ENCODE results near the gene NRARP.

The NRARP gene

DNA sequence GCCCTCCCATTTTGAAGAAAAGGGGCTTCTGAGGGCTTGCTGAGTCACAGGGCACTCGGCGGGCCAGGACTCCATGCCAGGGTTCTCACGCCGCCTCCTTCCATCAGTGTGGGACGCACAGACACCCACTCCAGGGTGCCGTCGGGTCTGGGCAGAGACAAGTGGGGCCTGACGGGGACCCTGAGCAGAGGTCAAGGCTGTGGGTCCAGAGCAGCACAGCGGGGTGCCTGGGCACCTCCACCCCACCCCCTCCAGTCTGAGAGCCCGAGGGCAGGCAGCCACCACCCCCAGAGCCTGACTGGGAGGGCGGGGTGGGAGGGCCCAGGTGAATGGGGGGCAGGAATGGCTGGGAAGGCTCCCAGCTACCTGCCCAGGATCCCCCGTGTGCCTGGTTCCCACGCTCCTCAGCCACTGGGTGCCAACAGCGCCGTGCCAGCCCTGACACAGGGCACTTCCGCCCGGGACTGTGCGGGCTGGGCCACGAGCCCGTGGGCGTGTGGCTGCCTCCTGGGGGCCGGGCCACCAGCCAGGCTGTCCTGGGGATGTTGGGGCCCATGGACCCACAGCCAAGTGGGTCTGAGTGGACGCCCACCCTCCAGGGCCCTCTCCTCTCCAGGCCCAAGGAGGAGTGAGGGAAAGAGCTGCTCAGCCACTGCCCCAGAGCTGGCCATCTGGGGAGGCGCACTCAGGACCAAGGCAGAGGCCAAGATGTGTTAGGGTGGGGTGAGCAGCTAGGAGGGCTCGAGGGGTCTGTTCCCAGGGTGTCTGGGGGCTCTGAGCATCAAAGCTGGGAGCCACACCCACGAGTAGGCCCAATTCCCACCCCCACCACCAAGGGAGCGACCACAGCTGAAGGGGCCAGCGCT, 10.1 kb upstream of the NRARP start:
- Histone ChIP-seq H3K4me3 (ENCODE audit: low read depth, low read length) (no peak overlapping the region), H3K79me2 (ENCODE audit: control insufficient read depth, insufficient read depth, low read length, poor library complexity) (no peaks in the 10 kb centered on the region), H3K27ac (ENCODE audit: low read depth, low read length) (no peak overlapping the region), H3K14ac (ENCODE audit: low read length) (no peak overlapping the region), H3K9me3 (ENCODE audit: insufficient read depth, low read depth, low read length) (no peaks in the 10 kb centered on the region), H3K4ac (ENCODE audit: low read depth, low read length) (no peak overlapping the region), H2AK5ac (ENCODE audit: low read length) (no peak overlapping the region), H2BK5ac (ENCODE audit: low read depth, low read length, poor library complexity) (no peak overlapping the region), H2BK120ac (ENCODE audit: insufficient read depth, low read length, poor library complexity) (no peak overlapping the region), H4K8ac (ENCODE audit: low read depth, low read length) (no peak overlapping the region), H3K36me3 (ENCODE audit: control insufficient read depth in 1 of 2, insufficient read depth in 2 of 2, low read length in 2 of 2) (no peaks in the 10 kb centered on the region), H2BK12ac (ENCODE audit: low read length) (no peak overlapping the region), H3K9ac (ENCODE audit: low read length) (no peak overlapping the region), H3K4me1 (ENCODE audit: control insufficient read depth in 1 of 2, insufficient read depth in 2 of 2, low read length in 2 of 2) (peaks cover 5 to 6% of the 10 kb centered on the region in 2 experiments), H3K23ac (ENCODE audit: low read length) (no peak overlapping the region), H3K18ac (ENCODE audit: low read length) (no peak overlapping the region), H3K27me3 (ENCODE audit: insufficient read depth, low read length) (no peaks in the 10 kb centered on the region), H2AFZ (ENCODE audit: insufficient read depth, low read length, poor library complexity) (no peak overlapping the region), H4K12ac (ENCODE audit: low read depth, low read length) (no peak overlapping the region), H3K79me1 (ENCODE audit: low read length) (peaks cover 4% of the 10 kb centered on the region), H3K4me2 (ENCODE audit: low read length) (no peak overlapping the region), H4K91ac (ENCODE audit: low read depth, low read length) (no peak overlapping the region)
- DNase-seq, result no peak
- no CpG with 5 or more reads among the region's 28 CpGs for whole genome bisulfite sequencing (ENCODE audit: extremely low coverage, insufficient coverage, insufficient read length)

DNA sequence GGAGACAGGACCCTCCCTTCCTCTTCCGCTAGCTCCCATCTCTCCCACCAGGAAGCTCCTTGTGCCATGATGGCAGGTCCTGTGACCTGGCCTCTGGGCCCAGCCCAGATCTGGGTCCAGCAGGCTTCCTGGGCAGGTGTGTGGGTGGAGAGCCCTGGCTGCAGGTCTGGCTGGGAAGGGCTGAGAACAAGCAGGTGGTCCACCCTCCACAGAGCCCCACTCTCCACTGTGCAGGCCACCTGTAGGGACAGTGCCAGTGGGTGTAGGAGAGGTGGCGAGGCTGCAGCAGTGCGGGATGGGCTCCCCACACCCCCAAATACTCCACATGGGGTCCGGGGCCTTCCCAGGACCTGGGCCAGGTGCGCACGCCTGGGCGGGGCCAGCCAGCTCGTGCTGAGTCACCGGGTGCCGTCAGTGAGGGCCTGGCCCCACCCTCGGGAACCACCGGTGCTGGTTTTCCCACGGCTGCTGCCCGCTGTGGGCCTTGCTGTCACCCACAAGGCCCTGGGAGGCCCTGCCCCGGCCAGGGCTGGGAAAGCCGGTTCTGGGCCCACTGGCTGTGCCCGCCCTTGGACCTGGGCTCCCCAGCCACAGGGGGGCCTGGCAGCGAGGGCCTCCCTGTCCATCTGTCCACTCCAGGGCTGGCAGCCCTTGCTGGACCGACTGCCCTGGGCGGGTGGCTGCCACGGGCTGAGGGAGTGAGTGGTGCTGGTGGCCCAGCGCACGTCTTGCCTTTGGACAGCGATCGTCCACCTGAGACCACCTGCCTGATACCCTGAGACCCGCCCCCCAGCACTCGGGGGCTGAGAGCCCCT, 9.3 kb upstream of the NRARP start:
- H3K27me3 ChIP-seq (ENCODE audit: insufficient read depth, low read length), result no peaks in the 10 kb centered on the region
- no peak overlapping the region for H3K4me2 ChIP-seq (ENCODE audit: low read length)
- no peak overlapping the region for H3K27ac ChIP-seq (ENCODE audit: low read depth, low read length)
- H3K4me1 ChIP-seq (ENCODE audit: control insufficient read depth in 1 of 2, insufficient read depth in 2 of 2, low read length in 2 of 2), result peaks cover 3 to 6% of the 10 kb centered on the region in 2 experiments
- peaks cover 2% of the 10 kb centered on the region for H3K79me1 ChIP-seq (ENCODE audit: low read length)
- no peak overlapping the region for H3K23ac ChIP-seq (ENCODE audit: low read length)
- H3K18ac ChIP-seq (ENCODE audit: low read length), result no peak overlapping the region
- H4K8ac ChIP-seq (ENCODE audit: low read depth, low read length), result no peak overlapping the region
- no peak overlapping the region for H3K14ac ChIP-seq (ENCODE audit: low read length)
- WGBS (ENCODE audit: extremely low coverage, insufficient coverage, insufficient read length), result no CpG with 5 or more reads among the region's 27 CpGs
- no peak overlapping the region for H4K12ac ChIP-seq (ENCODE audit: low read depth, low read length)
- no peak overlapping the region for H3K4ac ChIP-seq (ENCODE audit: low read depth, low read length)
- no peak overlapping the region for H2BK5ac ChIP-seq (ENCODE audit: low read depth, low read length, poor library complexity)
- peak; percentile 59 to 63 for DNase-seq
- H2AFZ ChIP-seq (ENCODE audit: insufficient read depth, low read length, poor library complexity), result no peak overlapping the region
- no peaks in the 10 kb centered on the region for H3K36me3 ChIP-seq (ENCODE audit: control insufficient read depth in 1 of 2, insufficient read depth in 2 of 2, low read length in 2 of 2)
- H3K4me3 ChIP-seq (ENCODE audit: low read depth, low read length), result no peak overlapping the region
- no peak overlapping the region for H4K91ac ChIP-seq (ENCODE audit: low read depth, low read length)
- no peak overlapping the region for H2AK5ac ChIP-seq (ENCODE audit: low read length)
- H2BK12ac ChIP-seq (ENCODE audit: low read length), result no peak overlapping the region
- no peaks in the 10 kb centered on the region for H3K79me2 ChIP-seq (ENCODE audit: control insufficient read depth, insufficient read depth, low read length, poor library complexity)
- H3K9me3 ChIP-seq (ENCODE audit: insufficient read depth, low read depth, low read length), result no peaks in the 10 kb centered on the region
- H3K9ac ChIP-seq (ENCODE audit: low read length), result no peak overlapping the region
- H2BK120ac ChIP-seq (ENCODE audit: insufficient read depth, low read length, poor library complexity), result no peak overlapping the region

DNA sequence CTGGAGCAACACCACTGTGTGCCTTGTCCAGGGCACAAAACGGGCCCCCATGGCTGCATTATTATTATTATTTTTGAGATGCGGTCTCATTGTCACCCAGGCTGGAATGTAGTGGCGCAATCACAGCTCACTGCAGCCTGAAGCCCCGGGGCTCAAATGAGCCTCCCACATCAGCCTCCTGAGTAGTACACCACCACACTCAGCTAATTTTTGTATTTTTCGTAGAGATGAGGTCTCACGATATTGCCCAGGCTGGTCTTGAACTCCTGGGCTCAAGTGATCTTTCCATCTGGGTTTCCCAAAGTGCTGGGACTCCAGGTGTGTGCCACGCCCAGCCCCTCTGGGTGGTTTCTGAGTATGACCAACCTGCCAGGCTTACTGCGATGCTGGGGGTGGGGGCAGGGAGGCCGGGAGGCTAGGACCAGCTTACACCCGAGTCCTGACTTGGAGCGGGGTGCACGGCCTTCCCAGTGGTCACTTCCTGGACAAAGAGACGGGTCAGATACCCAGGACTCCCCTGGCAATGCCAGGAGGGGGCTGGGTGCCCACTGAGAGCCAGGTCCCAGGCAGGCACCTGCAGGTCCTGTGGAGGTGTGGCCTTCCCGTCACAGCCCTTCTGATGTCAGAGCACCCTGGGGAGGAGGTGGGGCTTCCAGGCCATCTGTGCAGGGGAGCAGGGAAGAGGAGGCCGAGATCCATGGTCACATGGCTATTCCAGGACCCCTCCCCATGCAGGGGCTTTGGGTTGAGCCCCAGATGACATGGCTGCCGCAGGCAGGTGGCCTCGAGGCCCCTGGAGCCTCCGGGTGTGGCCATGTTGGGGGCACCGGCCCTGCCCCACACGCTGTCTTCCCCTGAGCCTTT, 8.3 kb upstream of the NRARP start:
- H3K14ac ChIP-seq (ENCODE audit: low read length), result no peak overlapping the region
- H2BK12ac ChIP-seq (ENCODE audit: low read length), result no peak overlapping the region
- WGBS (ENCODE audit: extremely low coverage, insufficient coverage, insufficient read length), result no CpG with 5 or more reads among the region's 20 CpGs
- H4K8ac ChIP-seq (ENCODE audit: low read depth, low read length), result no peak overlapping the region
- no peak overlapping the region for H2BK5ac ChIP-seq (ENCODE audit: low read depth, low read length, poor library complexity)
- H3K79me2 ChIP-seq (ENCODE audit: control insufficient read depth, insufficient read depth, low read length, poor library complexity), result no peaks in the 10 kb centered on the region
- H4K91ac ChIP-seq (ENCODE audit: low read depth, low read length), result no peak overlapping the region
- H3K4me2 ChIP-seq (ENCODE audit: low read length), result no peak overlapping the region
- no peaks in the 10 kb centered on the region for H3K27me3 ChIP-seq (ENCODE audit: insufficient read depth, low read length)
- H3K4ac ChIP-seq (ENCODE audit: low read depth, low read length), result no peak overlapping the region
- H2BK120ac ChIP-seq (ENCODE audit: insufficient read depth, low read length, poor library complexity), result no peak overlapping the region
- no peak overlapping the region for H3K9ac ChIP-seq (ENCODE audit: low read length)
- no peak overlapping the region for H3K18ac ChIP-seq (ENCODE audit: low read length)
- H3K4me3 ChIP-seq (ENCODE audit: low read depth, low read length), result no peak overlapping the region
- no peak overlapping the region for H3K27ac ChIP-seq (ENCODE audit: low read depth, low read length)
- peaks cover 0 to 12% of the 10 kb centered on the region in 2 experiments for H3K4me1 ChIP-seq (ENCODE audit: control insufficient read depth in 1 of 2, insufficient read depth in 2 of 2, low read length in 2 of 2)
- H2AFZ ChIP-seq (ENCODE audit: insufficient read depth, low read length, poor library complexity), result no peak overlapping the region
- H3K36me3 ChIP-seq (ENCODE audit: control insufficient read depth in 1 of 2, insufficient read depth in 2 of 2, low read length in 2 of 2), result no peaks in the 10 kb centered on the region
- no peaks in the 10 kb centered on the region for H3K9me3 ChIP-seq (ENCODE audit: insufficient read depth, low read depth, low read length)
- DNase-seq, result peak; percentile 58 to 67
- no peaks in the 10 kb centered on the region for H3K79me1 ChIP-seq (ENCODE audit: low read length)
- H3K23ac ChIP-seq (ENCODE audit: low read length), result no peak overlapping the region
- H4K12ac ChIP-seq (ENCODE audit: low read depth, low read length), result no peak overlapping the region
- no peak overlapping the region for H2AK5ac ChIP-seq (ENCODE audit: low read length)

Data from trophoblast cell (in vitro differentiated cells and primary cell).